Motor neuron (in vitro differentiated cells): ENCODE results near the gene TMX2. TPM values are rescaled to one million over a fixed set of nuclear protein-coding genes. Genes with fewer than 3 reads are reported as not detected.

Experiments
- ATAC-seq, 8 experiments: fragments of 200-7000 bp; cut with Tn5 transposase; replicated peaks in 6 of 8; 2 replicates each; pipeline ENCODE4 v1.8.0; 2021; ENCODE audit warnings: mild to moderate bottlenecking in 8 of 8, moderate library complexity in 8 of 8
- H3K27ac ChIP-seq, 2 donors: fragments of 250-450 bp; sonication (Bioruptor Pico); 2 replicates each; pipeline ENCODE4 v1.9.0; 2021; ENCODE audit warnings: antibody characterized with exemption in 2 of 2, mild to moderate bottlenecking in 2 of 2, moderate library complexity in 1 of 2
- H3K4me1 ChIP-seq, 2 donors: fragments of 250-450 bp; sonication (Bioruptor Pico); replicated peaks in 1 of 2; 2 replicates each; pipeline ENCODE4 v1.6.1; 2021; ENCODE audit warnings: antibody characterized with exemption in 2 of 2, mild to moderate bottlenecking in 2 of 2, moderate library complexity in 1 of 2
- H3K4me3 ChIP-seq, 5 donors: fragments of 250-450 bp; sonication (Bioruptor Pico); 2 replicates each; pipeline ENCODE4 v1.9.0; 2021; ENCODE audit warnings: antibody characterized with exemption in 5 of 5, mild to moderate bottlenecking in 5 of 5, moderate library complexity in 4 of 5
- WGBS, 10 experiments: fragments of 450-650 bp; shearing (Covaris generic); methylation state at CpG; one replicate each; pipeline ENCODE4 v1.0.0; 2022; 5-methylcytosine and 5-hydroxymethylcytosine counted together
- in situ Hi-C, 9 experiments: fragments of 400-800 bp; cut with MboI; loops; one replicate each; pipeline ENCODE4 v1.15.0; 2021; ENCODE audit warnings: low sequenced_read_pairs in 9 of 9, low pct_unique_long_range_greater_than_20kb in 2 of 9; ENCODE audit not compliant: unreplicated experiment in 9 of 9
- total RNA-seq, 8 experiments: library from RNA; unstranded; fragments of 300-600 nt; gene quantifications; 2 replicates each; pipeline versions ENCODE4 v1.2.3 to v1.2.4, GENCODE V29; 2022

The TMX2 gene
- total RNA-seq, 8 experiments from 2014 or later, result 70.0 to 149 (median 105) TPM

DNA sequence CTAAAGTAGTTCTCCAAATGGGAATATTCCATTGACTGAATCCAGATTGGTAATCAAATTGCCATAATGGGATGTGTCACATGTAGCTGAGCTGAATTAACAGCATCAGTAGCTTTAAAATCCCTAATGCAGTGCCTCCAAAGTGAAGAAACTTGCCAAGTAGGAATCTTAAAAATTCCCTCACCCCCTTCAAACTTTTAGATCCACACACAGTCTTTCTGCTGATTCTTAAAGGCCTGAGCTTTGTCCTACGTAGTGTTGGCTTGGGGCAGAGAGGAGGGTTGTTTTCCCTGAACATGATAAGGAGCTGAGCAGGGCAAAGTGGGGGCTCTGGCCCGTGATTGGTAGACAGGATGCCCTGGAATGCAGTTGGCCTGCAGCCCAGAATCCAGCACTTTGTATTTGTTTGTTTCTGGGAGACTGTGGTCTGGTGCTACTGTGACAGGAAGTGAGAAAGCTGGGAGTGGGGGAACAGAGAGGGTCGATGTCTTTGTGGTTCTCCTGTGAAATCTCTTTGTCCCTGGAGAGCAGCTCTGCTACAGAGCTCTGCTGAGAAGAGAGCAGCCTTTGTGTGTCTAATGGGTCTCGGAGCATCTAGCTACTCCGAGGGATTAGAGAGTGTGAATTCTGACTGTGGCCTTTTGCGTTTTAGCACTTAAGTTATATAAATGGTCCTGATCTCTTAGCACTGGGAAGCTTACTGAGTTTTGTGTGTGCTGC, 66.1 kb downstream of the TMX2 start:
- in situ Hi-C loops, result no loop called here
- Histone ChIP-seq H3K4me1 (peaks cover 46 to 52% of the 10 kb centered on the region in 2 donors), H3K4me3 (peak overlapping the region in 2 of 5 donors; percentile 2 to 8), H3K27ac (peak overlapping the region; percentile 47 to 64)
- 0 to 20% (median 2%) methylated on average over 1 to 5 of the region's 6 CpGs; no CpG with 5 or more reads in 2 of the 10 experiments for WGBS, 10 experiments
- ATAC-seq, result peak; percentile 72 to 96 (median 94)

DNA sequence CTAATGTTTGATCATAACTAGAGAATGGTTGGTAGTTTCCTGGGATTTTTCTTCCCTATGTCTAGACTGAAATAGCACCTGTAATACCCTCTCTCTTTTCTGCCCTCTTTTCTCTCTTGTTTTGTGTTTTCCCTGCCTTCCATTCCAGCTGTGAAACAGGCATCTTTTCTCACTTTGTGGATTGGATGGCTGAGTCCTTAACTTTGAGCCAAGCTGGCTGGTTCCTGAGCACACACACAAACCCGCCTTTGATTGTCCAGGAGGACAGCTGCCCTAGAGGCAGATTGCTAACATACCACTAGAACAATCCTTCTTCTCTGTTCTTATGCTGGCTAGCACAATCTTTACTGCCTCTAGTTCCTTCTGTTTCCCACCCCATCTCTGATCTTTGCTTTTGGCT, 66.9 kb downstream of the TMX2 start:
- Histone ChIP-seq H3K4me3 (no peak overlapping the region), H3K4me1 (peaks cover 46 to 52% of the 10 kb centered on the region in 2 donors), H3K27ac (peak overlapping the region; percentile 47 to 54)
- in situ Hi-C loops, result no loop called here
- WGBS, 10 experiments, result 0 to 80% (median 63%) methylated on average over 1 of the region's 1 CpG; no CpG with 5 or more reads in 4 of the 10 experiments
- peak in 4 of 8 experiments; percentile 5 to 46 (median 12) for ATAC-seq

DNA sequence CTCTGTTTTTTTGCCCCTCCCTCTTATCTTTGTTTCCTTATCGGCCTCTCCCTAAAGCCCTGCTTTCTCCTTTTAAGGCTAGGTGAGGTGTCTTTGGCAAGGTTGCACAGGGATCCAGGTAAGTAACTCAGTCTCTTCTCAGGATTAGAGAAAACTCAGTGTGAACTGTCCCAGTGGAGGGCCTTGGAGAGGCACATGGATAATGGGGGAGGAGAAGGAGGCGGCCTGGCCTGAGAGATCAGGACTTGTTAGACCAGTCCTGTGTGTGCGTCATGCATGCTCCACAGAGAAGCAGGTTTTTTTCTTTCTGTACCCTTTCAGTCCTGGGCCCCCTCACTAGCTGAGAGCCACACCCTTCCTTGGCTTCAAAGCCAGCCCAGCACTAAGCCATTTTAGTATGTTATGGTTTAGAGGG, 69.1 kb downstream of the TMX2 start:
- H3K27ac ChIP-seq, result no peak overlapping the region
- H3K4me1 ChIP-seq, result peaks cover 29 to 33% of the 10 kb centered on the region in 2 donors
- ATAC-seq, result no peak
- no peak overlapping the region for H3K4me3 ChIP-seq
- 63 to 100% (median 95%) methylated on average over 1 to 3 of the region's 3 CpGs for WGBS, 10 experiments
- in situ Hi-C loops, result no loop called here

DNA sequence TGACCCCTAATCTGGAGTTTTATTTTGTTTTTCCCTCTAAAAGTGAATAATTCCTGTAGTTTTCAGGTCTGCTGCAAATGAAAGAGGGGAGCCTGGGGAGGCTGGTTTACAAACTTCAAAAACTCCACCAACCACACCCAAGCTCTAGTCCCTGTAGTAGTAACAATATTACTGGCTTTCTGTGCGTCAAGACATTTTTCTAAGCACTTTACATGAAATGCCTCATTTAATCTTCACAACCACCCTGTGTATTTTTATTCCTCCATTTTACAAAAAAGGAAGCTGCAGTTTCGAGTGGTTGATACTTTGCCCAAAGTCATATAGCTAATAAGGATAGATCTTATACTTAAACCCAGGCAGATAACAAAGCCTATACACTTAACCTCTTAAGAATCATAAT, 72.7 kb downstream of the TMX2 start:
- 82 to 100% (median 100%) methylated on average over 1 to 2 of the region's 2 CpGs; no CpG with 5 or more reads in 3 of the 10 experiments for WGBS, 10 experiments
- H3K4me3 ChIP-seq, result no peak overlapping the region
- H3K4me1 ChIP-seq, result peaks cover 0 to 8% of the 10 kb centered on the region in 2 donors
- no peak for ATAC-seq
- in situ Hi-C loops, result no loop called here
- H3K27ac ChIP-seq, result no peak overlapping the region

DNA sequence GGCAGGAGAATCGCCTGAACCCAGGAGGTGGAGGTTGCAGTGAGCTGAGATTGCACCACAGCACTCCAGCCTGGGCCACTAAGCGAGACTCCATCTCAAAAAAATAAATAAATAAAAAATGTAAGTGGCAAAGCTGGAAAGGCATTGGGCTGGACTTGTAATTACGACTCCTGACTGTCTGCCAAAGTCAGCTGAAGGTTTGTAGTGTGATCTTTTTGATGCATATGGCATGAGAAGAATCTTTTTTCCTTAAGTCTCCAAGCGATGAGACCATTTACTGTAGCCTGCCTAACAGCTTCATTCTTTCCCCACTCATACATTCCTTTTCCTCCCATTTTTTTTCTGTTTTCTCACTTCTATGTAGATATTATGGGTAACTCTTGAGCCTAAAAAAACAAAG, 74.0 kb downstream of the TMX2 start:
- WGBS, 10 experiments, result 71 to 100% (median 88%) methylated on average over 1 to 4 of the region's 4 CpGs; no CpG with 5 or more reads in 1 of the 10 experiments
- Histone ChIP-seq H3K4me1 (peaks cover 0 to 6% of the 10 kb centered on the region in 2 donors), H3K27ac (no peak overlapping the region), H3K4me3 (no peak overlapping the region)
- peak in 2 of 8 experiments; percentile 21 to 39 for ATAC-seq
- in situ Hi-C loops, result no loop called here

DNA sequence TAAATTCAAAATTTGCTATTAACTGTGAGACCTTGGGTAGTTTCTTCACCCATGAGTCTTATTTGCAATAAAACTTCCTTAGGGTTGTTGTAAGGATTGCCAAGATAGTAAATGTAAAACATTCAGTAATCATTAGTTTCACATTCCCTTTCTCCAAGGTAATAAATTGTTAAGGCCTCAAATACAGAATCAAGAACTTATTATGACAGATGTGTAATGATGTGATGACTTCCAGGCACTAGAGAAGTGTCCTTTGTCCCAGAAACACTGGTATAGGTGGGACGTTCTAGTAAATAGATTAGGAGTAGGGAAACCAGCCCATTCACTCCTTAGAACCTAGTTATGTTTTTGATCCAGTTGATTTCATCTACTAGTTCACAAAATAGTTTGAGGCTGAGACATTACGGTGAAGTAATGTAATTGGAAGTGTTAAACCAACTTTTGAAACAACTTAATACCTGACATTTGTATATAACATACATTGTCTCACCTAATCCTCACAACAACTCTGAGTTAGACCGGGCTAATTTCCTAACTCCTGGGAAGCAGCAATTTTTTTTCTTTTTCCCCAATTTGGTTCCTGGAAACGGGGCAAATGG, 74.7 kb downstream of the TMX2 start:
- in situ Hi-C loops, result no loop called here
- ATAC-seq, result peak in 1 of 8 experiments; percentile 19
- H3K4me1 ChIP-seq, result peaks cover 0 to 3% of the 10 kb centered on the region in 2 donors
- H3K27ac ChIP-seq, result no peak overlapping the region
- WGBS, 10 experiments, result 57 to 100% (median 84%) methylated on average over 1 to 4 of the region's 4 CpGs; no CpG with 5 or more reads in 1 of the 10 experiments
- H3K4me3 ChIP-seq, result no peak overlapping the region

DNA sequence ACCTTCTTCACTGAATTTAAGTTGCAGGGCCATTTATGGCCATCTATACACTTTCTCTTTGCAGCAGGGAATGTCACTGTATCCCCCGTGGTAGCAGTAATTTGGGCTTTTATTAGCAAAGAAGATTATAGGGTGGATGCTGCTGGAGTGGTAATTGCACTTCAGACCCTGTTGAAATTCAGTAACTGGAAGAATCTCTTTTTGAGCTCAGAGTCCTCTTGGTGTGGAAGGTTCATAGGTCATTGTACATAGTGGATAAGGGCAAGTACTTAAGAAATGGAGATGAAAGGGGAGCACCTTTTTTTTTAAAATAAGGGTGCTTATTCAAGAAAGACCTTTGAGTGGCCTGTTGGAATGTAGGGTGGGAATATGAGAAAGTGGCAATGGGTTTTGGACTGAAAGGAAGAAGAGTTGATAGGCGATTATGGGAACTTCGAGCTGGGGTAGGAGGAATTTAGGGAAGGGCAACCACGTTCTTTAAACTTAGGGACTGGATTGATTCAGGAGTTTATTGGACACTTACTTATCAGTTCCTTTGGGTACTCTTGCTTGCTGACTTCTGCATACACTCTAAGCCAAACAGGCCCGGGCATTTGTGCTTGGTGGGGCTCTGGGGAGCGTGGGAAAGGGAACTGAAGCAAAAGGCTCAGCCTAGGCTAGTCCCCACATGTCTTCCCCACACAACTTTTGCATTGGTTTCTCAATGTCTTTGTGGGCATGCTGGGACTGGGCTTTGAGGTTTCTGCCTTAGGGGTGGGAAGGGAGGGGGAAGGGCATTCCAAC, 75.7 kb downstream of the TMX2 start:
- H3K4me1 ChIP-seq, result peaks cover 0 to 3% of the 10 kb centered on the region in 2 donors
- no peak overlapping the region for H3K4me3 ChIP-seq
- H3K27ac ChIP-seq, result peak overlapping the region in 1 of 2 donors; percentile 20
- WGBS, 10 experiments, result 14 to 91% (median 75%) methylated on average over 1 to 5 of the region's 6 CpGs; no CpG with 5 or more reads in 1 of the 10 experiments
- peak in 4 of 8 experiments; percentile 17 to 30 (median 24) for ATAC-seq
- in situ Hi-C loops, result no loop called here

DNA sequence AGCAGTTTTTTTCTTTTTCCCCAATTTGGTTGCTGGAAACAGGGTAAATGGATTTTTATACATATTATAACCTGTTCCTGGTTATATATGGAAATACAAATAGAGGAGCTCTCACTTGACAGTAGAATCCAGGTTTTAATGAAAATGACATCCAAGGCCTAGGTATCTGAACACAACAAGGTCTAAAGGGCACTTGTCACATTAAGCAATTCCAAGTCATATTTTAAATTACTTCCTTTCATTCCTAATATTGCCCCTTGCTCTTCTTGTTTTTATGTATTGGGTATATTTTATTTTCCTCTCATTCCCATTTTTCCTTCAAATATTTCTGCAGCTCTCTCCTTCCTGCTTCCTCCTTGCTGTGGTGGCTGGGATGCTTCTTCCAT, 76.3 kb downstream of the TMX2 start:
- in situ Hi-C loops, result no loop called here
- no peak for ATAC-seq
- Histone ChIP-seq H3K4me3 (no peak overlapping the region), H3K27ac (no peak overlapping the region), H3K4me1 (peaks cover 0 to 3% of the 10 kb centered on the region in 2 donors)

Other genes starting within 250 kb of the TMX2 start
- 10 to 100 TPM in 2 of 8 experiments, 1 to 10 TPM in 4, under 1 TPM in 2; 0.32 to 13.7 (median 2.1) TPM for gene SLC43A1, start 196.9 kb upstream of the TMX2 start, total RNA-seq
- gene TIMM10, start 181.8 kb upstream of the TMX2 start, total RNA-seq, result 10 to 100 TPM; 28.3 to 86.7 (median 58.9) TPM
- gene SMTNL1, start 175.0 kb upstream of the TMX2 start, total RNA-seq, result under 1 TPM in 7 of 8 experiments, not detected in 1; 0.25 to 0.60 (median 0.42) TPM
- gene UBE2L6, start 144.9 kb upstream of the TMX2 start, total RNA-seq, result 100 to 1,000 TPM in 2 of 8 experiments, 10 to 100 TPM in 6; 22.6 to 177 (median 52.5) TPM
- 10 to 100 TPM in 4 of 8 experiments, 1 to 10 TPM in 4; 1.7 to 35.1 (median 9.9) TPM for gene SERPING1, start 114.9 kb upstream of the TMX2 start, total RNA-seq
- 10 to 100 TPM in 4 of 8 experiments, 1 to 10 TPM in 4; 3.7 to 13.1 (median 8.8) TPM for gene YPEL4, start 62.7 kb upstream of the TMX2 start, total RNA-seq
- 10 to 100 TPM in 7 of 8 experiments, 1 to 10 TPM in 1; 9.9 to 19.0 (median 12.9) TPM for gene CLP1, start 54.8 kb upstream of the TMX2 start, total RNA-seq
- gene ZDHHC5, start 44.5 kb upstream of the TMX2 start, total RNA-seq, result 10 to 100 TPM; 15.2 to 59.5 (median 31.5) TPM
- 10 to 100 TPM; 16.3 to 35.2 (median 29.2) TPM for gene MED19, start 378 bp upstream of the TMX2 start, total RNA-seq
- 100 to 1,000 TPM; 113 to 203 (median 149) TPM for gene SELENOH, start 28.9 kb downstream of the TMX2 start, total RNA-seq
- gene BTBD18, start 39.2 kb downstream of the TMX2 start, total RNA-seq, result 1 to 10 TPM in 5 of 8 experiments, under 1 TPM in 3; 0.46 to 6.1 (median 1.1) TPM
- 100 to 1,000 TPM in 2 of 8 experiments, 10 to 100 TPM in 6; 59.5 to 166 (median 86.1) TPM for gene CTNND1, start 49.2 kb downstream of the TMX2 start, total RNA-seq